ENCODE results near the gene PLA2R1. TPM values are rescaled to one million over a fixed set of nuclear protein-coding genes. Genes with fewer than 3 reads are reported as not detected.

Gene PLA2R1
- total RNA-seq, 1 donor from 2014 or later: not detected

GRCh38 chr2:160085662-160086061 lies 23.2 kb upstream of the PLA2R1 start:
- Mint-ChIP-seq H3K27me3 (ENCODE audit: insufficient read depth) (no peaks in the 10 kb centered on the region), H3K4me3 (no peak overlapping the region), H3K4me1 (ENCODE audit: low read depth) (no peaks in the 10 kb centered on the region), H3K36me3 (ENCODE audit: low read depth) (no peaks in the 10 kb centered on the region), H3K27ac (no peak overlapping the region), H3K9me3 (peaks cover 34% of the 10 kb centered on the region)
- intact Hi-C loops (cut with micrococcal nuclease): no loop called here
- DNase-seq (ENCODE audit: low spot score): no peak

- no peaks in the 10 kb centered on the region for H3K9me3 Mint-ChIP-seq
- no peak overlapping the region for H3K27ac Mint-ChIP-seq
- intact Hi-C loops (cut with micrococcal nuclease): no loop called here
- H3K4me1 Mint-ChIP-seq (ENCODE audit: low read depth): no peaks in the 10 kb centered on the region
- no peak for DNase-seq (ENCODE audit: low spot score)
- H3K36me3 Mint-ChIP-seq (ENCODE audit: low read depth): no peaks in the 10 kb centered on the region
- H3K27me3 Mint-ChIP-seq (ENCODE audit: insufficient read depth): no peaks in the 10 kb centered on the region
- no peak overlapping the region for H3K4me3 Mint-ChIP-seq
These were observed 15.7 kb upstream of the PLA2R1 start for GRCh38 chr2:160077912-160078810.

- H3K4me3 Mint-ChIP-seq: no peak overlapping the region
These were observed 14.5 kb upstream of the PLA2R1 start for GRCh38 chr2:160076914-160077313.

GRCh38 chr2:160076241-160076640 lies 13.8 kb upstream of the PLA2R1 start:
- intact Hi-C loops (cut with micrococcal nuclease): no loop called here

More at GRCh38 chr2:160076914-160077313, 14.5 kb upstream of the PLA2R1 start:
- Mint-ChIP-seq H3K27ac (no peak overlapping the region), H3K36me3 (ENCODE audit: low read depth) (no peaks in the 10 kb centered on the region), H3K9me3 (no peaks in the 10 kb centered on the region), H3K27me3 (ENCODE audit: insufficient read depth) (no peaks in the 10 kb centered on the region), H3K4me1 (ENCODE audit: low read depth) (no peaks in the 10 kb centered on the region)
- DNase-seq (ENCODE audit: low spot score): no peak
- intact Hi-C loops (cut with micrococcal nuclease): no loop called here

GRCh38 chr2:160075171-160075570 lies 12.8 kb upstream of the PLA2R1 start:
- H3K27ac Mint-ChIP-seq: no peak overlapping the region
- no peaks in the 10 kb centered on the region for H3K9me3 Mint-ChIP-seq
- DNase-seq (ENCODE audit: low spot score): no peak
- no peaks in the 10 kb centered on the region for H3K36me3 Mint-ChIP-seq (ENCODE audit: low read depth)
- no peak overlapping the region for H3K4me3 Mint-ChIP-seq
- H3K27me3 Mint-ChIP-seq (ENCODE audit: insufficient read depth): peaks cover 3% of the 10 kb centered on the region
- H3K4me1 Mint-ChIP-seq (ENCODE audit: low read depth): no peaks in the 10 kb centered on the region
- intact Hi-C loops (cut with micrococcal nuclease): no loop called here

More at GRCh38 chr2:160076241-160076640, 13.8 kb upstream of the PLA2R1 start:
- H3K4me1 Mint-ChIP-seq (ENCODE audit: low read depth): no peaks in the 10 kb centered on the region
- H3K9me3 Mint-ChIP-seq: no peaks in the 10 kb centered on the region
- H3K36me3 Mint-ChIP-seq (ENCODE audit: low read depth): no peaks in the 10 kb centered on the region
- DNase-seq (ENCODE audit: low spot score): no peak
- no peak overlapping the region for H3K27ac Mint-ChIP-seq
- H3K4me3 Mint-ChIP-seq: no peak overlapping the region
- peaks cover 1% of the 10 kb centered on the region for H3K27me3 Mint-ChIP-seq (ENCODE audit: insufficient read depth)

- H3K4me1 Mint-ChIP-seq (ENCODE audit: low read depth): no peaks in the 10 kb centered on the region
- intact Hi-C loops (cut with micrococcal nuclease): no loop called here
- H3K36me3 Mint-ChIP-seq (ENCODE audit: low read depth): no peaks in the 10 kb centered on the region
- no peak overlapping the region for H3K27ac Mint-ChIP-seq
- peaks cover 3% of the 10 kb centered on the region for H3K27me3 Mint-ChIP-seq (ENCODE audit: insufficient read depth)
- DNase-seq (ENCODE audit: low spot score): no peak
- peaks cover 3% of the 10 kb centered on the region for H3K9me3 Mint-ChIP-seq
- no peak overlapping the region for H3K4me3 Mint-ChIP-seq
These were observed 11.0 kb upstream of the PLA2R1 start for GRCh38 chr2:160073284-160073888.

- Mint-ChIP-seq H3K27me3 (ENCODE audit: insufficient read depth) (peaks cover 15% of the 10 kb centered on the region), H3K4me1 (ENCODE audit: low read depth) (no peaks in the 10 kb centered on the region), H3K4me3 (no peak overlapping the region), H3K9me3 (peaks cover 8% of the 10 kb centered on the region), H3K27ac (no peak overlapping the region), H3K36me3 (ENCODE audit: low read depth) (no peaks in the 10 kb centered on the region)
- DNase-seq (ENCODE audit: low spot score): no peak
- intact Hi-C loops (cut with micrococcal nuclease): no loop called here
These were observed 6.5 kb upstream of the PLA2R1 start for GRCh38 chr2:160068906-160069305.

GRCh38 chr2:160064916-160065315 lies 2.5 kb upstream of the PLA2R1 start:
- Mint-ChIP-seq H3K27ac (no peak overlapping the region), H3K4me1 (ENCODE audit: low read depth) (peaks cover 5% of the 10 kb centered on the region), H3K9me3 (peaks cover 8% of the 10 kb centered on the region), H3K4me3 (no peak overlapping the region), H3K27me3 (ENCODE audit: insufficient read depth) (peaks cover 35% of the 10 kb centered on the region), H3K36me3 (ENCODE audit: low read depth) (no peaks in the 10 kb centered on the region)
- no peak for DNase-seq (ENCODE audit: low spot score)
- intact Hi-C loops (cut with micrococcal nuclease): no loop called here

- peaks cover 8% of the 10 kb centered on the region for H3K9me3 Mint-ChIP-seq
- intact Hi-C loops (cut with micrococcal nuclease): no loop called here
- H3K27ac Mint-ChIP-seq: no peak overlapping the region
- no peaks in the 10 kb centered on the region for H3K36me3 Mint-ChIP-seq (ENCODE audit: low read depth)
- H3K27me3 Mint-ChIP-seq (ENCODE audit: insufficient read depth): peaks cover 37% of the 10 kb centered on the region
- no peak overlapping the region for H3K4me3 Mint-ChIP-seq
- H3K4me1 Mint-ChIP-seq (ENCODE audit: low read depth): peaks cover 5% of the 10 kb centered on the region
- no peak for DNase-seq (ENCODE audit: low spot score)
These were observed 1.6 kb upstream of the PLA2R1 start for GRCh38 chr2:160063879-160064612.

GRCh38 chr2:160063271-160063670 lies 856 bp upstream of the PLA2R1 start:
- intact Hi-C loops (cut with micrococcal nuclease): no loop called here
- H3K9me3 Mint-ChIP-seq: peaks cover 5% of the 10 kb centered on the region
- no peak for DNase-seq (ENCODE audit: low spot score)
- H3K27ac Mint-ChIP-seq: no peak overlapping the region
- H3K36me3 Mint-ChIP-seq (ENCODE audit: low read depth): no peaks in the 10 kb centered on the region
- H3K4me3 Mint-ChIP-seq: peak overlapping the region; percentile 53
- H3K4me1 Mint-ChIP-seq (ENCODE audit: low read depth): peaks cover 5% of the 10 kb centered on the region
- H3K27me3 Mint-ChIP-seq (ENCODE audit: insufficient read depth): peaks cover 37% of the 10 kb centered on the region

GRCh38 chr2:160061944-160062291 lies 497 bp downstream of the PLA2R1 start:
- Mint-ChIP-seq H3K36me3 (ENCODE audit: low read depth) (no peaks in the 10 kb centered on the region), H3K9me3 (peaks cover 5% of the 10 kb centered on the region), H3K4me3 (no peak overlapping the region), H3K27ac (no peak overlapping the region), H3K27me3 (ENCODE audit: insufficient read depth) (peaks cover 37% of the 10 kb centered on the region), H3K4me1 (ENCODE audit: low read depth) (peaks cover 5% of the 10 kb centered on the region)
- DNase-seq (ENCODE audit: low spot score): no peak
- intact Hi-C loops (cut with micrococcal nuclease): no loop called here

- no peaks in the 10 kb centered on the region for H3K36me3 Mint-ChIP-seq (ENCODE audit: low read depth)
- H3K27me3 Mint-ChIP-seq (ENCODE audit: insufficient read depth): peaks cover 37% of the 10 kb centered on the region
- intact Hi-C loops (cut with micrococcal nuclease): no loop called here
- no peak overlapping the region for H3K27ac Mint-ChIP-seq
- no peak overlapping the region for H3K4me3 Mint-ChIP-seq
- H3K9me3 Mint-ChIP-seq: peaks cover 3% of the 10 kb centered on the region
- no peak for DNase-seq (ENCODE audit: low spot score)
- H3K4me1 Mint-ChIP-seq (ENCODE audit: low read depth): peaks cover 5% of the 10 kb centered on the region
These were observed 882 bp downstream of the PLA2R1 start for GRCh38 chr2:160061533-160061932.

GRCh38 chr2:160060297-160060696 lies 2.1 kb downstream of the PLA2R1 start:
- intact Hi-C loops (cut with micrococcal nuclease): no loop called here
- H3K9me3 Mint-ChIP-seq: no peaks in the 10 kb centered on the region
- H3K4me3 Mint-ChIP-seq: no peak overlapping the region
- H3K4me1 Mint-ChIP-seq (ENCODE audit: low read depth): peaks cover 5% of the 10 kb centered on the region
- H3K27ac Mint-ChIP-seq: no peak overlapping the region
- DNase-seq (ENCODE audit: low spot score): no peak
- H3K36me3 Mint-ChIP-seq (ENCODE audit: low read depth): no peaks in the 10 kb centered on the region
- peaks cover 34% of the 10 kb centered on the region for H3K27me3 Mint-ChIP-seq (ENCODE audit: insufficient read depth)

Measured in activated T-helper 1 cell treated with anti-CD3 and anti-CD28 coated beads, Interleukin-12 subunit alpha, Interleukin-12 subunit beta, Interleukin-2, Interleukin-4 antibody, amounts not matched to agents 30 ng/mL and 10 ng/mL and 1 ng/mL, durations not matched to agents 14 hours and 24 hours and 36 hours (primary cell).